PFSK-1 (cell line): ENCODE measurements around the gene PAFAH2.

Experiments
- FOXP2 ChIP-seq: optimal IDR thresholded peaks from 2 replicates; pipeline ENCODE3; 2011; ENCODE audit warnings: borderline replicate concordance, control low read depth, inconsistent platforms; ENCODE audit not compliant: insufficient read depth; ENCODE audit errors: extremely low read length, extremely low read depth
- POLR2AphosphoS5 ChIP-seq: IDR thresholded peaks from 2 replicates; pipeline ENCODE4 v1.6.1; 2012; ENCODE audit warnings: low read depth, mild to moderate bottlenecking, control low read depth, low read length, moderate library complexity
- SIN3A ChIP-seq: IDR thresholded peaks from 2 replicates; pipeline ENCODE4 v1.6.1; 2012; ENCODE audit warnings: mild to moderate bottlenecking, low read length, moderate library complexity, borderline replicate concordance; ENCODE audit not compliant: insufficient read depth
- TAF1 ChIP-seq: IDR thresholded peaks from 2 replicates; pipeline ENCODE4 v1.6.1; 2012; ENCODE audit warnings: low read length, control low read depth, borderline replicate concordance; ENCODE audit not compliant: insufficient read depth
- TF ChIP-seq, protein P1 (sequence below), 2 experiments: IDR thresholded peaks; 2 replicates each; pipeline versions ENCODE4 v1.6.1 to v1.8.0; 2011 to 2012; ENCODE audit warnings: low read depth in 2 of 2, low read length in 2 of 2, control low read depth in 1 of 2, inconsistent platforms in 1 of 2, mild to moderate bottlenecking in 1 of 2, moderate library complexity in 1 of 2; ENCODE audit not compliant: insufficient read depth in 1 of 2

PAFAH2 gene

DNA sequence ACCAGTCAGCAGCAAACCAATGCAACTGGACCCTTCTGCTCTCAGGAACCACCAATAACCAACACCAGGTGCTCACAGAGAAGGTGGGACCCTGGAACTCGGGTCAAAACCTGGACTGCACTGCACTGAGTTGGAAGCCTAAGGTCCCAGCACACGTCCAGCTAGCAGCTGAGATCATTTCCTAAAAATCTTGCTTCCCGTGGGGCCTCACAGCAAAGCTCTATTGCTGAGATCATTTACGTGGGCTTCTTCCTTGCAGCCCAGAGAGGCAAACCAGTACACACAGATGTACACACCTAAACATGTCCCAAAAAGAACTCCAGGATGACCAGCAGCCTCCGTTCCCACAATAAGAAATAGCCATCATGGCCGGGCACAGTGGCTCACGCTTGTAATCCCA, 68.8 kb downstream of the PAFAH2 start:
- TF ChIP-seq FOXP2 (no peak), POLR2AphosphoS5 (no peak), TAF1 (no peak), SIN3A (no peak)
- TF ChIP-seq, protein P1, sequence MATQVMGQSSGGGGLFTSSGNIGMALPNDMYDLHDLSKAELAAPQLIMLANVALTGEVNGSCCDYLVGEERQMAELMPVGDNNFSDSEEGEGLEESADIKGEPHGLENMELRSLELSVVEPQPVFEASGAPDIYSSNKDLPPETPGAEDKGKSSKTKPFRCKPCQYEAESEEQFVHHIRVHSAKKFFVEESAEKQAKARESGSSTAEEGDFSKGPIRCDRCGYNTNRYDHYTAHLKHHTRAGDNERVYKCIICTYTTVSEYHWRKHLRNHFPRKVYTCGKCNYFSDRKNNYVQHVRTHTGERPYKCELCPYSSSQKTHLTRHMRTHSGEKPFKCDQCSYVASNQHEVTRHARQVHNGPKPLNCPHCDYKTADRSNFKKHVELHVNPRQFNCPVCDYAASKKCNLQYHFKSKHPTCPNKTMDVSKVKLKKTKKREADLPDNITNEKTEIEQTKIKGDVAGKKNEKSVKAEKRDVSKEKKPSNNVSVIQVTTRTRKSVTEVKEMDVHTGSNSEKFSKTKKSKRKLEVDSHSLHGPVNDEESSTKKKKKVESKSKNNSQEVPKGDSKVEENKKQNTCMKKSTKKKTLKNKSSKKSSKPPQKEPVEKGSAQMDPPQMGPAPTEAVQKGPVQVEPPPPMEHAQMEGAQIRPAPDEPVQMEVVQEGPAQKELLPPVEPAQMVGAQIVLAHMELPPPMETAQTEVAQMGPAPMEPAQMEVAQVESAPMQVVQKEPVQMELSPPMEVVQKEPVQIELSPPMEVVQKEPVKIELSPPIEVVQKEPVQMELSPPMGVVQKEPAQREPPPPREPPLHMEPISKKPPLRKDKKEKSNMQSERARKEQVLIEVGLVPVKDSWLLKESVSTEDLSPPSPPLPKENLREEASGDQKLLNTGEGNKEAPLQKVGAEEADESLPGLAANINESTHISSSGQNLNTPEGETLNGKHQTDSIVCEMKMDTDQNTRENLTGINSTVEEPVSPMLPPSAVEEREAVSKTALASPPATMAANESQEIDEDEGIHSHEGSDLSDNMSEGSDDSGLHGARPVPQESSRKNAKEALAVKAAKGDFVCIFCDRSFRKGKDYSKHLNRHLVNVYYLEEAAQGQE (IDR thresholded peaks at IDR 0.05; ENCODE audit: insufficient read depth in 1 of 2, low read depth in 2 of 2, low read length in 2 of 2) = no peak

DNA sequence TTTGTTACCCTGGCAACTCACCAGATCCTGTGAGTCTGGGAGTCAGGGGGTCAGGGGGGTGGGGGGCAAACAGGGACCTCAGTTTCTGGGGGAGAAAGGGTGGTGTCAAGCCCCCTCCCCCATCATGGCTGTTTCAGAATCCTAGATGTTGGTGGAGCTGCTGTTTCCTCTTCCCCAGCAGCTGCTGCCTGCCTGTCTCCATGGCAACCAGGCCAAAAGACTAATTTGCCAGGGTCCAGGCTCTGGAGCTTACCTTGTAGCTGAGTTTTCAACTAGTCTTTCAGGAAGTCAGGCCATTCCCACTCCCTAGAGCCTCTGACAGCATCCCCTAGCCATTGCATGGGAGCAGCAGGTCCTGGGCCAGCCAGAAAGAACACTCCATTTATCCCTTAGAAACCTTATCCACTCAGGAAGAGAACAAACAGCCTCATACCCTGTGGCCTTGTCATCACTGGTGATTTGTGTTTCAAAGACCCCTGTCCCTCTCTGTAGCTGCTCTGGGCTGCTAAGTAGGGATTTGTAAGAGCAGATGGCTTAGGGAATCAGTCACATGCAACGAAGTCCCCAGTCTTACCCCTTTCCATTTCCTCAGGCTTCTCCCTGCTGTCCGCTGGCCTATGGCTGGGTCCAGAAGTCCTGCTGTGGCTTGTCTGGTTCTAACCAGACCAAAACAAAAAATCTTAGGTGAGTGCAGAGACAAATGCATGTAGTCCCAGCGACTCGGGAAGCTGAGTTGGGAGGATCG, 70.2 kb downstream of the PAFAH2 start:
- TF ChIP-seq, protein P1 (IDR thresholded peaks at IDR 0.05; ENCODE audit: insufficient read depth in 1 of 2, low read depth in 2 of 2, low read length in 2 of 2) = no peak
- no peak for TF ChIP-seq FOXP2
- TF ChIP-seq POLR2AphosphoS5 = no peak
- no peak for TF ChIP-seq TAF1
- TF ChIP-seq SIN3A = no peak

DNA sequence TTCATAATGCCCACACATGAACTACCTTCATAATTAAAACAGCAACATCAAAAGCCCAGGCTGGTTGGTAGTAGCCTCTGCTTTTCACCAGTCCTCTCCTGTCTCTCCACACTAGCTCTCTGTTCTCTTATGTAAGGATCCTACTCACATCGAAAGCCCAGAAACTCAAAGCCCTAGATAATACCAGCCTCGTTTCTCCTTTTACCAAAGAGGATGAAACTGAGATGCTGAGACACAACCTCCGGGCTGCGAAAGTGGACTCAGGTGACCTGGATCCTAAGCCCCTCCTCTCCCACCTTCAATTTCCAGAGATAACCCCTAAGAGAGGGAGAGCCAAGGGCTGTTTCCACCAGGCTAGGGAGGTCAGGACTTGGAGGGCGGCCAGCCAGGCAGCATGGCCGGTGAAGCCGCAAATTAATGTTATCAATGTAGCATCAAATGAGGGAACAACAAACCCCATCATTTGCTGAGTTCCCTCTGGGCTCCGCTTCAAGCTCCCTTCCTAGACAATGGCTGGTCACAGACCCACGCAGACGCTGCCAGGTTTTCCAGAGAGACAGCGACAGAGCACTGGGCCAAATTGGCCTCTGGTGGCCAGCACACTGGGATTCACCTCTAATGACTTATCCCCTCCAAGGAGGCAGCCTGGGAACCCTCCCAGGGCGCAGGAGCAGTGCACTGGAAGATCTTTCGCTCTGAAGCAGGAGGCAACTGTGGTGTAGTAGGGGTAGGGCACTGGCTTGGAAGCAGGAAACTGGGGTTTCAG, 70.9 kb downstream of the PAFAH2 start:
- TF ChIP-seq SIN3A (no peak), POLR2AphosphoS5 (no peak), TAF1 (no peak), FOXP2 (no peak)
- TF ChIP-seq, protein P1 (IDR thresholded peaks at IDR 0.05; ENCODE audit: insufficient read depth in 1 of 2, low read depth in 2 of 2, low read length in 2 of 2) = no peak

DNA sequence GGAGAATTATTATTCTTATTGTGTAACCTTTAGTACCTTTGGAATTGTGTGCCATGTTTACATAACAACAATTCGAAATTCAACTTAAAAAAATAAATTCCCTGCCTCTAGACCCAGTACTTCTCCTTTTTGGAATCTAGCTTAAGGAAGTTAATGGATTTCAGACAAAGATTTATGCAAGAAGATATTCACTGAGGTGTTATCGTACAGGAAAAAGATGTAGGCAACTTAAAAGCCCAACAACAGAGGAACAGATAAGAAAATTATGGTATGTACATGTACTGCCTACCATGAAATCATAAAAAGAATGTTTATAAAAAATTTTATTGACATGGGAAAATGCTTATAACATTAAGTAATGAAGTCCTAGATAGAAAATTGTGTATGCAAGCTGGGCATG, 73.4 kb downstream of the PAFAH2 start:
- TF ChIP-seq POLR2AphosphoS5 (no peak), TAF1 (no peak), FOXP2 (no peak), SIN3A (no peak)
- TF ChIP-seq, protein P1 (IDR thresholded peaks at IDR 0.05; ENCODE audit: insufficient read depth in 1 of 2, low read depth in 2 of 2, low read length in 2 of 2) = no peak
